Mucosa of gallbladder (tissue), 1 donor: ENCODE results near the gene SLCO2B1. TPM values are rescaled to one million over a fixed set of nuclear protein-coding genes. Genes with fewer than 3 reads are reported as not detected.
A peak's percentile ranks its signal among the peaks of the same experiment; 100 is the strongest.

Source experiments
- DNase-seq: peaks from one replicate; pipeline ENCODE4 v3.0.0-alpha.2; 2020; ENCODE audit warnings: low spot score
- total RNA-seq: library from RNA; stranded (reverse); gene quantifications from one replicate; pipeline ENCODE4 v1.2.1, GENCODE V29; 2021
- donor health status: DM: no; HTN: no; CAD: no.

The SLCO2B1 gene
- total RNA-seq, 1 donor from 2014 or later = 112 TPM

DNA sequence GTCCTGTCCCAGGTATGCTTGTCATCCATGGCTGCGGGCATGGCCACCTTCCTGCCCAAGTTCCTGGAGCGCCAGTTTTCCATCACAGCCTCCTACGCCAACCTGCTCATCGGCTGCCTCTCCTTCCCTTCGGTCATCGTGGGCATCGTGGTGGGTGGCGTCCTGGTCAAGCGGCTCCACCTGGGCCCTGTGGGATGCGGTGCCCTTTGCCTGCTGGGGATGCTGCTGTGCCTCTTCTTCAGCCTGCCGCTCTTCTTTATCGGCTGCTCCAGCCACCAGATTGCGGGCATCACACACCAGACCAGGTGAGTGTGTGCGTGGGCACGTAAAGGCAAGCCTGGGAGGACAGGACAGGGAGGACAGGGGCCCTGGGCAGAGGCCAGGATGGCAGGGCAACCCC lies 42.4 kb downstream of the SLCO2B1 start:
- no peak for DNase-seq

GRCh38 chr11:75193711-75194110 lies 42.8 kb downstream of the SLCO2B1 start:
- DNase-seq = no peak

DNA sequence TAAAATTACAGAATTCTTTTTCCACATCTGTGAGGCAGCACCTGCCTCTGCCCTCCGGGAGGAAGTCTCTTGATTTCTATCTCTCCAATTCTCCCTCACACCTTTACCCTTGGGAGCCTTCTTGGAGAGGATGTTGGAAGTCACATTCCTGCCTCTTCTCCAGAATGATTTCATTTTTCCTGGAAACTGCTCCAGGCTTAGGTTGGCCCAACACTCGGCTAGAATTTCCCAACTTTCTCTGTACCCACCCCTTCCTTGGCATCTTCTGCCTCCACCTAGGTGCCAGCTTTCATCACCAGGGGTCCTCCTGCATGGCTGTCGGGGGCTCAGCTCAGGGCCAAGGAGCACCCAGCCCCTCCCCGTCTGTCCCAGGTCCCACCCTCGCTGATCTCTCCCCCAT lies 43.2 kb downstream of the SLCO2B1 start:
- DNase-seq = no peak

- peak; percentile 62 for DNase-seq
Observed at GRCh38 chr11:75195167-75195962, 44.5 kb downstream of the SLCO2B1 start.

DNA sequence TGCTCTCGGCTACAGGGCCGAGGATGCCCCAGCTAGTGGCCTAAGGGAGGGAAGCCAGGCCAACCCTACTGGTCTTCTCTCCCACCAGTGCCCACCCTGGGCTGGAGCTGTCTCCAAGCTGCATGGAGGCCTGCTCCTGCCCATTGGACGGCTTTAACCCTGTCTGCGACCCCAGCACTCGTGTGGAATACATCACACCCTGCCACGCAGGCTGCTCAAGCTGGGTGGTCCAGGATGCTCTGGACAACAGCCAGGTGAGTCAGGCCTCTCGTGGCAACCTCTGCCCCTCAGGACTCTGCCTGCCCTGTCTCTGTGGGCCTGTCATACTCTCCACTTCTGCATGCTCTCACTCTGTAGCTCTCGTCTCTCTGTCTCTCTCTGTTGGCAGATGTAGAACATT lies 45.5 kb downstream of the SLCO2B1 start:
- DNase-seq = no peak

DNA sequence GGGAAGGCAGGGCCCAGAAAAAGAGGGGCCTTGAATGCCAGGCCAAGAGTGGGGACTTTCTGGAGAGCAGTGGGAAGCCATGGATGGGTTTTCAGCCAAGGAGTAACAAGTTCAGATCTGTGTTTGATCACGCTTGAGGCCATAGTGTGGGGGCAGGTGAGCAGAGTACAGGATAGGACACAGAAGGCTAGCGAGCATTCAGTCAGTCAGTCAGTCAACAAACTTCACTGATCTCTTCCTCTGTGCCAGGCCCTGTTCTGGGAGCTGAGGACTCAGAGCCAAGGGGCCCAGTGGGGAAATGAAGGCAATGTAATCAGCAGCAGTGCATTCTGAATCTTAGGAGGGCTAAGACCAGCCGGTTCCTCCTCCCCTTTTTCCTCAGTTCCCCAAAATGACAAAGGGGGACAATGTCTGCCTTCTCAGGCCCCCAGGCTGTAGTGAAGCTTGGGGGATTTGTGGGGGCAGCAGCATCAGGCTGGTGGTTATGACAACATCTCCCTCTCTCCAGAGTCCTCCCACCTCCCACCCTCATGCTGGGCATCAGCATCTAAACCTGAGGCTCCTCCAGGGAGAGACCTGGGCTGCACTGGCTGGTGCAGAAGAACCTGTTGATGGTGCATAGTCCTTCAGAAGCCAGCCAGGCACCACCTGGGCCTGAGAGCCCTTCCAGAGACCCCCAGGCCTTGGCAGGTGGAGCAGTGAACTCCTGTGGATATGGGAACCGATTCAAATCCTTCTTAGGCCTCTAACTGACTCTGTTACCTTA lies 46.8 kb downstream of the SLCO2B1 start:
- no peak for DNase-seq

GRCh38 chr11:75198278-75198973 lies 47.5 kb downstream of the SLCO2B1 start:
- DNase-seq = no peak

DNA sequence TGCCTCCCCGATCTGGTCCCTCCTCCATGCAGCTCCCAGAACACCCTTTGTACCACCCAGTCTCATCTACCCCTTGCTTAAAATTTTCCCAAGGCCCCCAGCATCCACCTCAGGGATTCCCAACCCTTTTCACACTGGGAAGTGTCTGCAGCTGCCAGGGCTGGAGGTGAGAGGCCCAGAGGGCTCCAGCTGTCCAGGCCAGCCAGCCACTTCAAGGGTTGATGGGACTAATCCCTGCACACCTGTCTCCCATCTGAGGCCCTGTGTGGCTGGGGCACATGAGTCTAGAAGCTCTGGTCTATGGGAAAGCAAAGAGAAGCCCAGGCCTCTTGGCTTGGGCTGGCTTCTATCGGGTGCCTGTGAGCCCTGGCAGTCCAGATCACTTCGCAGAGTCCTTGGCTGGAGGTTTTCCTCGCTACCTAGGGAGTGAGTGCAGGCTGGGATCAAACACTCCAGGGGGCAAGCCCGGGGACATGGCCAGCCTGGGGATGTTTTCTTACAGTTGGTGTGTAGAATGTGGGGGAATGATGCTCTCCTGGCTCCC lies 48.6 kb downstream of the SLCO2B1 start:
- no peak for DNase-seq

DNA sequence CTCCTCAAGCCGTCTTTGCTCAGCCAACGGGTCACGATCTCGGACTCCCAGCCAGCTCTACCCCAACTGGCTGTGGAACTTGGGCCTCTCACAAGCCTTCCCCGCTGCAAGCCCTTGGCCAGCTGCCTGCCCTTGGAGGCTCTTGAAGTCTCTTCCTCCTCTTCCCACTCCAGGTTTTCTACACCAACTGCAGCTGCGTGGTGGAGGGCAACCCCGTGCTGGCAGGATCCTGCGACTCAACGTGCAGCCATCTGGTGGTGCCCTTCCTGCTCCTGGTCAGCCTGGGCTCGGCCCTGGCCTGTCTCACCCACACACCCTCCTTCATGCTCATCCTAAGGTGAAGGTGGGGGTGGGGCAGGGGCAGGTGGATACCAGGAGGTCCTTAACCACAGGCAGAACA lies 49.1 kb downstream of the SLCO2B1 start:
- DNase-seq = peak; percentile 17

GRCh38 chr11:75200531-75200930 lies 49.6 kb downstream of the SLCO2B1 start:
- no peak for DNase-seq

DNA sequence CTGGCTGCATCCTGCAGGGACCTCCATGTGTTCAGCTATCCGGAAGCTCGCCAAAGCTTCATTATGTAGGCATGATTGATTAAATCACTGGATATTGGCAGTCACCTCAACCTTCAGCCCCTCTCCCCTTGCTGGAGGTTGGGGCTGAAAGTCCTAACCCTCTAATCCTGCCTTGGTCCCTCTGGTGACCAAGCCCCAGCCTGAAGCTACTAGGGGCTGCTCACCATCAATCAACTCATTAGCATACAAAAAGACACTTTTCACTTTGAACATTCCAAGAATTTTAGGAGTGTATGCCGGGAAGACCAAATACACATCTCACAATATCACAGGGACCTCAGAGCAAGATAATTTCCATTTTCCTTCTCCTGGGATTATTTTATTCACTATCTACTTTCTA lies 50.9 kb downstream of the SLCO2B1 start:
- DNase-seq = no peak

- no peak for DNase-seq
Observed at GRCh38 chr11:75202195-75202594, 51.3 kb downstream of the SLCO2B1 start.

DNA sequence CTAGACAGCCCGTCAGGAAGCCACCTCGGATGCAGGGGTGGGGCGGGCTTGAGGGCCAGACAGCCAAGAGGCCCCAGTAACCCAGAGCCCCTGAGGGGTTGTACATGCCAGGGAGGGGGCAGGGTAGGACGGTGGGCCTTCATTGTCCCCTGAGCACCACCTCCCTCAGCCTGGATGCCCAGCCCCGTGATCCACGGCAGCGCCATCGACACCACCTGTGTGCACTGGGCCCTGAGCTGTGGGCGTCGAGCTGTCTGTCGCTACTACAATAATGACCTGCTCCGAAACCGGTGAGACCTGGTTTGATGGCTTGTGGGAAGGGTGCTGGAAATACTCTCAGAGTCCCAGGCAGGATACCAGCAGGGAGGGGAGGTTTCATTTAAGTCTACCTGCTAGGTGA lies 52.2 kb downstream of the SLCO2B1 start:
- DNase-seq = no peak

DNA sequence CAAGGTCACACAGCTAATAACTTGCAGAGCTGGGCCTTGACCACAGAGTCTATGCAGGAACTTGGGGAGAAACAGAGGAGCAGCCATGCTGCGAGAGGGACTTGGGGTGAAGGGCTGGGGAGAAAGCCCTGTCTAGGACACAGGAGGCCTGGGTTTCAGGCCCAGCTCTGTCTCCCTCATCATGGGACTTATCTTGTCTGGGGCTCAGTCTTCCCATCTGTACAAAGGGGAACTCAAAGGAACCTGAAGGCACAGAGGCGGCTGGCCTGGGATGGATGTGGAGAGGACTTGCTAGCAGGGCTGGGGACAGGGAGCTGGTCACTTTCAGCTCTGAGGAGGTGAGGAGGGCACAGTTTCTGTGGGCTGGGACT lies 52.7 kb downstream of the SLCO2B1 start:
- DNase-seq = no peak

DNA sequence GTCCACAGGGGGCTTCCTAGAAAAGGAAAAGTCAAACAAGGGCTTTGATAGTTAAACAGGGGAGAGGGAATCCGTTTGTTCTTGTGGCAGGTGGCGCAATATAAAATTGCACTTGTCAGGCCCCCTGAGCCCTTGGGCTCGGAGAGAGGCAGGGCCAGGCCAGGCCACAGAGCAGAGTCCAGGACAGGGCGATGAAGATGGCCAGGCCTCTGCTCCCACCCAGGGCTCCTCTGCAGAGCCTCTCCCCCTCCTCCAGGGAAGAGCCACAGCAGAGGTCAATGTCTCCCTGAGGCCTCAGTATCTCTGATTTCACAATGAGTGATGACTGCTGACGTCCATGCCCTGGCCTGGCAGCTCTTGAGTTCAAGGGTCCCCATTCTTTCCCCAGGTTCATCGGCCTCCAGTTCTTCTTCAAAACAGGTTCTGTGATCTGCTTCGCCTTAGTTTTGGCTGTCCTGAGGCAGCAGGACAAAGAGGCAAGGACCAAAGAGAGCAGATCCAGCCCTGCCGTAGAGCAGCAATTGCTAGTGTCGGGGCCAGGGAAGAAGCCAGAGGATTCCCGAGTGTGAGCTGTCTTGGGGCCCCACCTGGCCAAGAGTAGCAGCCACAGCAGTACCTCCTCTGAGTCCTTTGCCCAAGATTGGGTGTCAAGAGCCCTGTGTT lies 53.2 kb downstream of the SLCO2B1 start:
- DNase-seq = no peak

- peak; percentile 90 for DNase-seq
Observed at GRCh38 chr11:75204685-75205563, 54.0 kb downstream of the SLCO2B1 start.

- DNase-seq = no peak
Observed at GRCh38 chr11:75205564-75206020, 54.7 kb downstream of the SLCO2B1 start.

DNA sequence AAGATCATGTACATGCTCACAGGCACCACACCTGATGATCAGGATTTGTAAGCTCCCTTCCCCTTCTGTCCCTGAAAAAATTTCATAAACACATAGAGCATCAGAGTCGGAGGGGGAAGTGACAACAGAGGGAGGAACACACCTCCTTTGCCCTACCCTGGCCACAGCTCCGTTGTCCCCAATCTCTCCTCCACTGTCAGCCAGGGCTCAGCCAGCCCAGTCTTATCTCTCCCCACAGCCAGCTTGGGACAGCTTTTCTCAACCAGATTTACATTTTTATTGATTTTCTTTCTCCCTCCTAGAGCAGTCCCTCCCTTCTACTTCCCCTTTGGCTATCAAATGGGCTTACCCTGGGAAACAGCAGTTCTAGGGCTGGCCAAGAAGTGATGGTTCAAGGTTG lies 57.5 kb downstream of the SLCO2B1 start:
- DNase-seq = no peak

- DNase-seq = no peak
Observed at GRCh38 chr11:75212411-75212810, 61.5 kb downstream of the SLCO2B1 start.

GRCh38 chr11:75214411-75214821 lies 63.5 kb downstream of the SLCO2B1 start:
- peak; percentile 86 for DNase-seq

- no peak for DNase-seq
Observed at GRCh38 chr11:75214843-75215242, 63.9 kb downstream of the SLCO2B1 start.
